Calu3 (cell line): Measurements from ENCODE around the gene SPATA19. TPM values are rescaled to one million over a fixed set of nuclear protein-coding genes. Genes with fewer than 3 reads are reported as not detected.

Experiments
- BruUV-seq: library from RNA; stranded (reverse); fragments of 400-500 nt; replicated peaks from 2 replicates; lab custom pipeline; 2021; lab: Mats Ljungman, UMichigan
- CTCF ChIA-PET: fragments of 300-600 bp; sonication (Branson Sonifier 250); formaldehyde crosslinking; loops from one replicate; lab custom pipeline; 2022; ENCODE audit warnings: antibody characterized with exemption; lab: Charles Lee
- DNase-seq: peaks from one replicate; pipeline ENCODE4 v3.0.0; 2022
- H3K27ac Mint-ChIP-seq: one replicate; pipeline ENCODE4 v1.8.0; 2022; ENCODE audit warnings: mixed read lengths; ENCODE audit not compliant: unreplicated experiment
- H3K27me3 Mint-ChIP-seq: one replicate; pipeline ENCODE4 v1.8.0; 2022; ENCODE audit warnings: mixed read lengths; ENCODE audit not compliant: unreplicated experiment
- H3K36me3 Mint-ChIP-seq: one replicate; pipeline ENCODE4 v1.8.0; 2022; ENCODE audit warnings: mild to moderate bottlenecking, moderate library complexity, mixed read lengths; ENCODE audit not compliant: insufficient read depth, unreplicated experiment
- H3K4me1 Mint-ChIP-seq: one replicate; pipeline ENCODE4 v1.8.0; 2022; ENCODE audit warnings: mild to moderate bottlenecking, low read depth, mixed read lengths; ENCODE audit not compliant: unreplicated experiment
- H3K4me3 Mint-ChIP-seq: one replicate; pipeline ENCODE4 v1.8.0; 2022; ENCODE audit warnings: mild to moderate bottlenecking, low read depth, moderate library complexity, mixed read lengths; ENCODE audit not compliant: unreplicated experiment
- H3K9me3 Mint-ChIP-seq: one replicate; pipeline ENCODE4 v1.8.0; 2022; ENCODE audit warnings: low read depth, mixed read lengths; ENCODE audit not compliant: unreplicated experiment
- CTCF ChIP-seq: fragments of 200-600 bp; IDR thresholded peaks from one replicate; pipeline ENCODE4 v1.8.0; 2022; ENCODE audit warnings: antibody characterized with exemption; ENCODE audit not compliant: unreplicated experiment
- intact Hi-C: fragments of 100-400 bp; cut with micrococcal nuclease; formaldehyde crosslinking; loops from one replicate; pipeline ENCODE4 v1.10.0; 2022; ENCODE audit not compliant: unreplicated experiment
- total RNA-seq: library from RNA; stranded (reverse); gene quantifications from 2 replicates; pipeline ENCODE4 v1.2.3, GENCODE V29; 2022

SPATA19 gene
- total RNA-seq, 1 experiment from 2014 or later: not detected

- intact Hi-C loops: no loop called here
- Mint-ChIP-seq H3K9me3 (peaks cover 10% of the 10 kb centered on the region), H3K4me1 (no peaks in the 10 kb centered on the region), H3K4me3 (no peak overlapping the region), H3K27ac (no peak overlapping the region), H3K27me3 (no peaks in the 10 kb centered on the region), H3K36me3 (no peaks in the 10 kb centered on the region)
- no peak for DNase-seq
- BruUV-seq: no TSS peak
- no peak for TF ChIP-seq CTCF
- CTCF ChIA-PET: no interaction called here
These were observed 49.1 kb downstream of the SPATA19 start for GRCh38 chr11:133796043-133796795.

DNA sequence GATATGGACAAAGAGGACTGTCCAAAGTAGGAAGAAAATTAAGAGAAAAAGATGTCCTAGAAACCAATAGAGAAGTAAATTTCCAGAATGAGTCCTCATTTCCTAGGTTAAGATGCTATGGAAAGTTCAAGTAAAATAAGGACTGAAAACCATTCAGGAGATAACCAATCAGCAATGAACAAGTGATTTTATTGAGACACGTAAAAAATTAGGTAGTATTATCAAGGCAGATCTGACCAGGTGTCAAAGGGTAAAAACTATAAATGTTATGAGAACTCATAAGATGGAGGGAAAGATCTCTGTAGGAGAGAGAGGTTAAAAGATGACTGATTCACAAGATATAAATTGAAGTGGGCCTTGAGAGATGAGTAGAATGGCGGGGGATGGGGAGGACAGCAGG, 50.2 kb downstream of the SPATA19 start:
- Mint-ChIP-seq H3K36me3 (no peaks in the 10 kb centered on the region), H3K9me3 (peaks cover 13% of the 10 kb centered on the region), H3K27me3 (no peaks in the 10 kb centered on the region), H3K27ac (no peak overlapping the region), H3K4me3 (no peak overlapping the region), H3K4me1 (no peaks in the 10 kb centered on the region)
- TF ChIP-seq CTCF: no peak
- intact Hi-C loops: no loop called here
- no TSS peak for BruUV-seq
- no peak for DNase-seq
- CTCF ChIA-PET: no interaction called here

GRCh38 chr11:133794205-133794604, 51.1 kb downstream of the SPATA19 start:
- Mint-ChIP-seq H3K4me1 (no peaks in the 10 kb centered on the region), H3K9me3 (peaks cover 17% of the 10 kb centered on the region), H3K36me3 (no peaks in the 10 kb centered on the region), H3K4me3 (no peak overlapping the region), H3K27ac (no peak overlapping the region), H3K27me3 (no peaks in the 10 kb centered on the region)
- BruUV-seq: no TSS peak
- CTCF ChIA-PET: no interaction called here
- TF ChIP-seq CTCF: no peak
- intact Hi-C loops: no loop called here
- no peak for DNase-seq

GRCh38 chr11:133793271-133794035, 51.9 kb downstream of the SPATA19 start:
- Mint-ChIP-seq H3K27me3 (no peaks in the 10 kb centered on the region), H3K9me3 (peaks cover 17% of the 10 kb centered on the region), H3K4me1 (no peaks in the 10 kb centered on the region), H3K4me3 (no peak overlapping the region), H3K27ac (no peak overlapping the region), H3K36me3 (no peaks in the 10 kb centered on the region)
- BruUV-seq: no TSS peak
- CTCF ChIA-PET: no interaction called here
- DNase-seq: no peak
- TF ChIP-seq CTCF: no peak
- intact Hi-C loops: no loop called here
